Lower leg skin (tissue), 4 donors: ENCODE data around the gene CACNA1A. TPM values are rescaled to one million over a fixed set of nuclear protein-coding genes. Genes with fewer than 3 reads are reported as not detected.

Experiments
- DNase-seq, 2 donors: peaks; one replicate each; pipeline ENCODE4 v3.0.0-alpha.2; 2019; ENCODE audit warnings: low spot score in 2 of 2
- H3K4me3 ChIP-seq: fragments of 200-600 bp; sonication (generic); 2 replicates; pipeline ENCODE4 v1.5.1; 2017; ENCODE audit warnings: mild to moderate bottlenecking, low read depth; ENCODE audit not compliant: poor library complexity, severe bottlenecking
- POLR2A ChIP-seq, 2 donors: fragments of 450-650 bp; IDR thresholded peaks; one replicate each; pipeline ENCODE4 v1.6.1; 2016 to 2017; ENCODE audit warnings: antibody characterized with exemption in 2 of 2, mild to moderate bottlenecking in 1 of 2, moderate library complexity in 1 of 2
- WGBS, 2 donors: methylation state at CpG; one replicate each; pipeline ENCODE4 v1.1.5; 2018; 5-methylcytosine and 5-hydroxymethylcytosine counted together
- intact Hi-C: fragments of 100-400 bp; cut with DNase I; formaldehyde crosslinking; loops from one replicate; pipeline ENCODE4 v1.15.0; 2023; ENCODE audit warnings: low total_unique reads
- total RNA-seq, 4 donors: library from RNA; depleted of rRNA; stranded (reverse); fragments of >200 nt; gene quantifications; one replicate each; pipeline ENCODE4 v1.1.0, GENCODE V29; 2016
- TF ChIP-seq, protein P1 (sequence below), 3 donors: fragments of 450-650 bp; IDR thresholded peaks; one replicate each; pipeline ENCODE4 v1.5.1; 2016; ENCODE audit warnings: antibody characterized with exemption in 3 of 3, mild to moderate bottlenecking in 3 of 3, moderate library complexity in 2 of 3

The CACNA1A gene
- total RNA-seq, 4 donors from 2014 or later: 0.16 to 0.46 (median 0.22) TPM; not detected in 1

DNA sequence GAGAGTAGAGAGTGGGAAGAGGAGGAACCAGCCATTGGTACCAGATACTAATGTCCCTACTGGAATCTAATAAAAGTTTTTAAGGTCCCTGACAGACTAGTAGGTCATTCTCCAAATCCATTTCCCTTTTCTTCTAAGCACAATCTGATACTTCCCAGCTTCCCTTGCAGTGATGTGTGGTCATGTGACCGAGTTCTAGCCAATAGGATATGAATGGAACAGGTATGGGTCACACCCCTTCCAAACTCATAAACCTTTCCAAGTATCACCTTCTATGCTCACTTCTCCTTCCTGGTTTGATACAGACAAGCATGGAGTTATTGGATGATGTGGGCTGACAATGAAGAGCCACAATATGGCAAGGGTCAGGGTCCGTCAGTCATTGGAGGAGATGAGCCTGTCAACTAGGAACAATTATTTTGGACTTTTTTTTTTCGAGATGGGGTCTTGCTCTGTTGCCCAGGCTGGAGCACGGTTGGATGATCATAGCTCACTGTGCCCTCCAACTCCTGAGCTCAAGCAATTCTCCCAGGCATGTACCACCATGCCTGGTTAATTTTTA is 54.8 kb downstream of the CACNA1A start:
- 84 to 85% methylated on average over 4 of the region's 4 CpGs for WGBS, 2 donors
- no peak overlapping the region for H3K4me3 ChIP-seq
- intact Hi-C loops: no loop called here

DNA sequence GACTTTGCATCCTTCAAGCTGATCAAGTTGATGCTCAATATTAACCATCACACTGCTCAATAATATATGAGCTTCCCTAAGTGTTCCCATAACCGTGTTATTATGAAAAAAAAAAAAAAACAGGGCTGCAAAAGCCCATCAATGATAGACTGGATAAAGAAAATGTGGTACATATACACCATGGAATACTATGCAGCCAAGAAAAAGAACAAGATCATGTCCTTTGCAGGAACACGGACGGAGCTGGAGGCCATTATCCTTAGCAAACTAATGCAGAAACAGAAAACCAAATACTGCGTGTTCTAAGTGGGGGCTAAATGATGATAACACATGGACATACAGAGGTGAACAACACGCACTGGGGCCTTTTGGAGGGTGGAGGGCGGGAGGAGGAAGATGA is 58.3 kb downstream of the CACNA1A start:
- DNase-seq: no peak
- TF ChIP-seq POLR2A (IDR thresholded peaks at IDR 0.05): no peak
- TF ChIP-seq, protein P1, sequence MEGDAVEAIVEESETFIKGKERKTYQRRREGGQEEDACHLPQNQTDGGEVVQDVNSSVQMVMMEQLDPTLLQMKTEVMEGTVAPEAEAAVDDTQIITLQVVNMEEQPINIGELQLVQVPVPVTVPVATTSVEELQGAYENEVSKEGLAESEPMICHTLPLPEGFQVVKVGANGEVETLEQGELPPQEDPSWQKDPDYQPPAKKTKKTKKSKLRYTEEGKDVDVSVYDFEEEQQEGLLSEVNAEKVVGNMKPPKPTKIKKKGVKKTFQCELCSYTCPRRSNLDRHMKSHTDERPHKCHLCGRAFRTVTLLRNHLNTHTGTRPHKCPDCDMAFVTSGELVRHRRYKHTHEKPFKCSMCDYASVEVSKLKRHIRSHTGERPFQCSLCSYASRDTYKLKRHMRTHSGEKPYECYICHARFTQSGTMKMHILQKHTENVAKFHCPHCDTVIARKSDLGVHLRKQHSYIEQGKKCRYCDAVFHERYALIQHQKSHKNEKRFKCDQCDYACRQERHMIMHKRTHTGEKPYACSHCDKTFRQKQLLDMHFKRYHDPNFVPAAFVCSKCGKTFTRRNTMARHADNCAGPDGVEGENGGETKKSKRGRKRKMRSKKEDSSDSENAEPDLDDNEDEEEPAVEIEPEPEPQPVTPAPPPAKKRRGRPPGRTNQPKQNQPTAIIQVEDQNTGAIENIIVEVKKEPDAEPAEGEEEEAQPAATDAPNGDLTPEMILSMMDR (IDR thresholded peaks at IDR 0.05): no peak
- 81 to 87% methylated on average over 6 of the region's 6 CpGs for WGBS, 2 donors
- intact Hi-C loops: no loop called here
- H3K4me3 ChIP-seq: no peak overlapping the region

More for the DNA sequence above, 54.8 kb downstream of the CACNA1A start:
- DNase-seq: no peak
- TF ChIP-seq POLR2A (IDR thresholded peaks at IDR 0.05): no peak
- TF ChIP-seq, protein P1 (IDR thresholded peaks at IDR 0.05): no peak

DNA sequence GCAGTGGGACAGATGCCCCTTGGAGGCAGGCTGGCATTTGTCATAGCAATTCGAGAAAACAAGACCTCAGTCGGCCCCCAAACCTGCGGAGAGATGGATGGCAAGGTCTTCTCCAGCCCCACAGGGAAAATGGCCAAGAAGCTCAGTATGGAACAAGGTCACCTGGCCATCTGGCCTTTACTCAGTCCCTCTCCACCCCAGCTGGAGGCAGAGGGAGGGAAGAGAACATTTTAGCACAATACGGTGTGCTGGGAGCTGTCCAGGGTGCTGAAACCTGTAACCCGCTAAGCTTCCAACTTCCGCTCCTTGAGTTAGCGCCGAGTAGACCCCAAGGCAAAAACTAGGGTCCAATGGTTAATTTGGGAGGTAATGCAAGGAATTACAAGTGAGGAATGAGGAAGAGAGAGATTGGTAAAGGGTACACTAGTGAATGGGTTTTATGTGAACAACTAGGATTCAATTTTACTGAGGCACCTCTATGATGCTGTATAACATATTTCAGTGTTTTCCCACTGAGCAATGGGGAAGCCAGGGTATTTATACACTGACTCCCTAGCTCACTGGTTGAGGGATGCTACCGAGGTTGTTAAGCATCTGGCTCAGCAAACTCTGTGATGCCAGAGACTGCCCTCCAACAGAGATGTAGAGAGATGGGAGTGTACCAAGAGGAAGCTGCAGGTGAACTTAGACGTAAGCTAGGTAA is 64.3 kb downstream of the CACNA1A start:
- TF ChIP-seq POLR2A (IDR thresholded peaks at IDR 0.05): no peak
- TF ChIP-seq, protein P1 (IDR thresholded peaks at IDR 0.05): no peak
- intact Hi-C loops: no loop called here
- DNase-seq: no peak
- no peak overlapping the region for H3K4me3 ChIP-seq
- WGBS, 2 donors: 40 to 46% methylated on average over 10 of the region's 10 CpGs

DNA sequence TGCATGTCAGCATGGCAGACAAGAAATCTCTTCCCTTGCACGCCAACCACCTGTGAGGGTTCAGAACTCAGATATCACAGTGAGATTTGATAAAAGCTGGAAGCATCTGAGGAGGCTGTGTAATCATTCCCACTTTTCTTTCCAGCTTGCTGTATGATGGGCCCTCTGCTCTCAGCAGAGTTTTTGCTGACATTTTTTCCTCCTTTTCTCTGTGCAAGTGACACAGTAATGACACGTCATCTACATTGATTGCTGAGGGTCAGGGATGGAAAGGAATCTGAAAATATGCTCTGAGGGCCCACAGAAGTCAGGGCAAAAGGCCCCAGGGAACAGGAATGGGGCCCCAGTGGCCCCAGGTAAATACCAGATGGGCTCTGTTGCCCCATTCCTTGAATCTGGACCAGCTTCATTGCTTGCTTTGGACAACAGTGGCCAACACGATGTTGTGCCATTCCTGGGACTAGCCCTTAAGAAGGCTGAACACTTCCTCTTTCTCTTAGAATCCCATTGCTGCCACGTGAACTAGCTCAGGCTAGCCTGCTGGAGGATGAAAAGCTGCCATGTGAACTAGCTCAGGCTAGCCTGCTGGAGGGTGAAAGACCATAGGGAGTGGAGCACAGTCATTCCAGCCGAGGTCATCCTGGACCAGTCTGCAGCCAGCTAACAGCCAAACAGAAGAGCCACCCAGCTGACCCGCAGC is 68.2 kb downstream of the CACNA1A start:
- no peak overlapping the region for H3K4me3 ChIP-seq
- no peak for DNase-seq
- intact Hi-C loops: no loop called here
- TF ChIP-seq, protein P1 (IDR thresholded peaks at IDR 0.05): no peak
- no peak for TF ChIP-seq POLR2A (IDR thresholded peaks at IDR 0.05)
- WGBS, 2 donors: 61 to 63% methylated on average over 6 of the region's 6 CpGs

DNA sequence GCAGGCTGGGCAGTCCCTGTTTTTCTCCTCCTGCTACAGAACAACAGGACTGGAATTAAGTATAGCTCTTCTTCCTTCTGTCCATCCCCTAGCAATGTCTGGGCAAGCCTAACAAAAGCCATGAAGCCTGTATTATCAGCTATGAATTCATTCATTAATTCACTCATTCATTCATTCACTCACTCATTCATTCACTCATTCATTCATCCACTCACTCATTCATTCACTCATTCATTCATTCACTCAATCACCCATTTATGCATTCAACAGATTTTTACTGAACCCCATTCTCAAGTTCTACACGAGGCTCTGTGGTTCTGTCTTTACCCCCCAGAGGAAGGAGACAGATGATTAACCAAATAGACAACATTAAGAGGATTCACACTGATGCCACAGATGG is 69.9 kb downstream of the CACNA1A start:
- no peak for DNase-seq
- no peak for TF ChIP-seq POLR2A (IDR thresholded peaks at IDR 0.05)
- TF ChIP-seq, protein P1 (IDR thresholded peaks at IDR 0.05): no peak
- WGBS, 2 donors: 64 to 82% methylated on average over 1 of the region's 1 CpG
- intact Hi-C loops: no loop called here
- no peak overlapping the region for H3K4me3 ChIP-seq
